Fibroblast of lung (primary cell): ENCODE data around the gene OSMR. TPM values are rescaled to one million over a fixed set of nuclear protein-coding genes. Genes with fewer than 3 reads are reported as not detected.

Experiments used
- DNase-seq, 2 donors: peaks; one replicate each; pipeline versions ENCODE4 v3.0.0 to v3.0.0-alpha.2; 2010; ENCODE audit warnings: low read depth in 2 of 2
- H2AFZ ChIP-seq: 2 replicates; pipeline ENCODE4 v1.5.1; 2012; ENCODE audit warnings: low read length, control low read depth, inconsistent platforms
- H3K27ac ChIP-seq: 2 replicates; pipeline ENCODE4 v1.5.1; 2011; ENCODE audit warnings: low read length, control low read depth; ENCODE audit not compliant: insufficient read depth
- H3K27me3 ChIP-seq: 2 replicates; pipeline ENCODE4 v1.5.1; 2011; ENCODE audit warnings: mild to moderate bottlenecking, low read length; ENCODE audit not compliant: control insufficient read depth, insufficient read depth
- H3K36me3 ChIP-seq: 2 replicates; pipeline ENCODE4 v1.5.1; 2011; ENCODE audit warnings: low read length; ENCODE audit not compliant: control insufficient read depth, insufficient read depth
- H3K4me1 ChIP-seq: 2 replicates; pipeline ENCODE4 v1.5.1; 2011; ENCODE audit warnings: low read length; ENCODE audit not compliant: control insufficient read depth, insufficient read depth; ENCODE audit errors: extremely low read depth
- H3K4me2 ChIP-seq: 2 replicates; pipeline ENCODE4 v1.5.1; 2011; ENCODE audit warnings: low read length, control low read depth; ENCODE audit not compliant: insufficient read depth; ENCODE audit errors: extremely low read depth
- H3K4me3 ChIP-seq, 4 experiments: fragments of 200-600 bp in 1 of 4; sonication (generic) in 1 of 4; replicated peaks in 1 of 4; 2 replicates each; pipeline ENCODE4 v1.5.1; 2011 to 2016; ENCODE audit warnings: low read length in 4 of 4, low read depth in 3 of 4, mild to moderate bottlenecking in 3 of 4, control low read depth in 2 of 4, inconsistent platforms in 1 of 4, mixed read lengths in 1 of 4; ENCODE audit not compliant: insufficient read depth in 1 of 4; ENCODE audit errors: control extremely low read depth in 1 of 4
- H3K79me2 ChIP-seq: 2 replicates; pipeline ENCODE4 v1.5.1; 2012; ENCODE audit warnings: mild to moderate bottlenecking, low read length, inconsistent platforms; ENCODE audit not compliant: control insufficient read depth, insufficient read depth
- H3K9ac ChIP-seq: 2 replicates; pipeline ENCODE4 v1.5.1; 2011; ENCODE audit warnings: mild to moderate bottlenecking, low read length, control low read depth; ENCODE audit not compliant: insufficient read depth
- H3K9me3 ChIP-seq: 2 replicates; pipeline ENCODE4 v1.5.1; 2012; ENCODE audit warnings: low read depth, low read length; ENCODE audit not compliant: control insufficient read depth, insufficient read depth
- H4K20me1 ChIP-seq: 2 replicates; pipeline ENCODE4 v1.5.1; 2011; ENCODE audit warnings: low read length; ENCODE audit not compliant: control insufficient read depth, insufficient read depth; ENCODE audit errors: extremely low read depth
- CTCF ChIP-seq, 2 donors: IDR thresholded peaks in 1 of 2; conservative IDR thresholded peaks in 1 of 2; 1 replicate in 1 of 2; 2 replicates in 1 of 2; pipeline ENCODE4 v1.5.1; 2011 to 2012; ENCODE audit warnings: low read length in 2 of 2, control low read depth in 1 of 2, inconsistent platforms in 1 of 2, low read depth in 1 of 2, mild to moderate bottlenecking in 1 of 2
- EZH2 ChIP-seq: IDR thresholded peaks from 2 replicates; pipeline ENCODE4 v1.5.1; 2012; ENCODE audit warnings: low read length, control low read depth, mild to moderate bottlenecking; ENCODE audit errors: missing control alignments
- polyA plus RNA-seq, 2 donors: library from polyadenylated mRNA; depleted of rRNA in 1 of 2; stranded (reverse) in 1 of 2; unstranded in 1 of 2; fragments of >200 nt; gene quantifications; 2 replicates each; pipeline ENCODE4 v1.2.1, GENCODE V29; 2011 to 2012; ENCODE audit warnings: missing spikeins in 1 of 2
- total RNA-seq: library from RNA; depleted of rRNA; stranded (reverse); fragments of >200 nt; gene quantifications from 2 replicates; pipeline ENCODE4 v1.2.1, GENCODE V29; 2014

The OSMR gene
- total and polyA plus RNA-seq, 2 donors (not counting 1 experiment from before 2014, with no cell fraction given), result 102 to 189 TPM

GRCh38 chr5:38871058-38871605 lies 25.3 kb downstream of the OSMR start:
- TF ChIP-seq EZH2 (no peak), CTCF (conservative IDR thresholded peaks at IDR 0.05 in 1 of 2, IDR thresholded peaks at IDR 0.05 in 1 of 2; ENCODE audit: low read depth in 1 of 2, low read length in 2 of 2) (no peak)
- no peaks in the 10 kb centered on the region for H3K27me3 ChIP-seq
- peak overlapping the region; percentile 69 for H3K27ac ChIP-seq
- peaks cover 16% of the 10 kb centered on the region for H3K4me1 ChIP-seq
- no peak overlapping the region for H3K4me2 ChIP-seq
- peaks cover 10% of the 10 kb centered on the region for H4K20me1 ChIP-seq
- peaks cover 58% of the 10 kb centered on the region for H3K79me2 ChIP-seq
- no peak overlapping the region for H3K9ac ChIP-seq
- no peak overlapping the region for H3K4me3 ChIP-seq
- peaks cover 4% of the 10 kb centered on the region for H3K36me3 ChIP-seq
- peak; percentile 26 to 74 for DNase-seq
- no peak overlapping the region for H2AFZ ChIP-seq
- no peaks in the 10 kb centered on the region for H3K9me3 ChIP-seq

- peak overlapping the region in 1 of 4 experiments; percentile 15 for H3K4me3 ChIP-seq
- TF ChIP-seq CTCF (conservative IDR thresholded peaks at IDR 0.05 in 1 of 2, IDR thresholded peaks at IDR 0.05 in 1 of 2; ENCODE audit: low read depth in 1 of 2, low read length in 2 of 2) (no peak), EZH2 (no peak)
- no peak overlapping the region for H2AFZ ChIP-seq
- H3K4me2 ChIP-seq, result no peak overlapping the region
- no peaks in the 10 kb centered on the region for H3K27me3 ChIP-seq
- DNase-seq, result peak; percentile 99
- peaks cover 55% of the 10 kb centered on the region for H3K79me2 ChIP-seq
- H3K4me1 ChIP-seq, result peaks cover 14% of the 10 kb centered on the region
- no peaks in the 10 kb centered on the region for H3K9me3 ChIP-seq
- H3K36me3 ChIP-seq, result peaks cover 6% of the 10 kb centered on the region
- H3K9ac ChIP-seq, result no peak overlapping the region
- H3K27ac ChIP-seq, result peak overlapping the region; percentile 69
- peaks cover 4% of the 10 kb centered on the region for H4K20me1 ChIP-seq
Observed at GRCh38 chr5:38871790-38872551, 26.2 kb downstream of the OSMR start.

DNA sequence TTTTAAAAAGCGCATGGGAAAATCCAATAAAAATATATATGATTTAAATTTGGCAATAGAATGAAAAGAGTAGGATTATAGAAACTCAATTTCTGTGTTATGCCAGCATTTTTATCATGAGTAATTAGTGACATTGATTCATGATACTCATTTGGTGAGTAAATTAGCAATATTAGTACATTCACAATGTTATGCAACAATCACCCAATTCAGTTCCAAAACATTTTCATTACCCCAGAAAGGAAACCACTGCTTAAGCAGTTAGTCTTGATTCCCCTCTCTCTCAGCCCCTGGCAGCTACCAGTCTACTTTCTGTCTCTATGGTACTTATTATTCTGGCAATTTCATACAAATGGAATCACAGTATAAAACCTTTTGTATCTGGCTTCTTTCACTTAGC lies 27.0 kb downstream of the OSMR start:
- Histone ChIP-seq H3K4me1 (peaks cover 14% of the 10 kb centered on the region), H3K9me3 (no peaks in the 10 kb centered on the region), H3K79me2 (peaks cover 50% of the 10 kb centered on the region), H3K36me3 (peaks cover 7% of the 10 kb centered on the region), H3K9ac (no peak overlapping the region), H3K27ac (peak overlapping the region; percentile 3), H3K4me2 (no peak overlapping the region), H4K20me1 (peaks cover 2% of the 10 kb centered on the region), H3K4me3 (no peak overlapping the region), H3K27me3 (no peaks in the 10 kb centered on the region), H2AFZ (no peak overlapping the region)
- TF ChIP-seq EZH2 (no peak), CTCF (conservative IDR thresholded peaks at IDR 0.05 in 1 of 2, IDR thresholded peaks at IDR 0.05 in 1 of 2; ENCODE audit: low read depth in 1 of 2, low read length in 2 of 2) (no peak)
- DNase-seq, result no peak
